Psoas muscle (tissue), 8 donors: Measurements from ENCODE around the gene LETMD1. TPM values are rescaled to one million over a fixed set of nuclear protein-coding genes. Genes with fewer than 3 reads are reported as not detected.

Experiments used
- ATAC-seq, 4 donors: fragments of 200-7000 bp; cut with Tn5 transposase; one replicate each; pipeline ENCODE4 v1.9.1; 2020; ENCODE audit warnings: moderate library complexity in 3 of 4, mild to moderate bottlenecking in 2 of 4
- DNase-seq, 2 donors: peaks; one replicate each; pipeline ENCODE4 v3.0.0-alpha.2; 2020
- H3K27ac ChIP-seq: fragments of 200-600 bp; one replicate; pipeline ENCODE4 v1.8.0; 2022
- H3K27me3 ChIP-seq, 3 donors: fragments of 200-600 bp in 1 of 3; one replicate each; pipeline versions ENCODE4 v1.6.1 to v1.8.0; 2013 to 2022; ENCODE audit warnings: low read length in 2 of 3, mild to moderate bottlenecking in 2 of 3, moderate library complexity in 1 of 3; ENCODE audit not compliant: insufficient read depth in 3 of 3
- H3K36me3 ChIP-seq, 2 donors: fragments of 200-600 bp in 1 of 2; one replicate each; pipeline versions ENCODE4 v1.6.1 to v1.8.0; 2013 to 2022; ENCODE audit warnings: low read depth in 1 of 2, mild to moderate bottlenecking in 1 of 2, moderate library complexity in 1 of 2; ENCODE audit not compliant: insufficient read depth in 1 of 2
- H3K4me1 ChIP-seq: fragments of 200-600 bp; one replicate; pipeline ENCODE4 v1.8.0; 2022
- H3K4me3 ChIP-seq: fragments of 200-600 bp; one replicate; pipeline ENCODE4 v1.8.0; 2022; ENCODE audit warnings: mild to moderate bottlenecking
- H3K9me3 ChIP-seq: fragments of 200-600 bp; one replicate; pipeline ENCODE4 v1.8.0; 2022
- CTCF ChIP-seq: fragments of 200-600 bp; IDR thresholded peaks from one replicate; pipeline ENCODE4 v1.8.0; 2022; ENCODE audit warnings: antibody characterized with exemption
- WGBS, 3 donors: extraction: QIAGEN DNeasy Blood & Tissue Kit; methylation state at CpG; one replicate each; pipeline versions ENCODE4 v1.1.6 to v1.1.7; 2013; 5-methylcytosine and 5-hydroxymethylcytosine counted together
- intact Hi-C, 2 donors: fragments of 100-400 bp; cut with DNase I; formaldehyde crosslinking; loops; one replicate each; pipeline versions ENCODE4 v1.11.0 to v1.14.2; 2022
- polyA plus RNA-seq, 3 donors: library from polyadenylated mRNA; stranded (reverse); fragments of 200-250 nt; gene quantifications; one replicate each; pipeline ENCODE4 v1.2.3, GENCODE V29; 2013
- total RNA-seq, 4 donors: library from RNA; stranded (reverse); fragmentation: NEBNext Ultra II Directional in 2 of 4; extraction: Animal tissue kit (Norgen Biotek cat#: 25700) in 2 of 4; gene quantifications; one replicate each; pipeline versions ENCODE4 v1.2.1 to v1.2.4, GENCODE V29; 2021 to 2023
- donor health status: healthy with polysubstance abuse.
- donor health status: DM: no; HTN: no; CAD: no; lungs with moderate emphysema.
- donor health status: Bipolar disorder and iron deficiency.
- donor health status: healthy.
- donor health status: DM: yes; HTN: yes; CAD: no.
- donor health status: DM: no; HTN: no; CAD: no.
- donor health status: DM: no; HTN: no; CAD: no.
- donor health status: DM: yes; HTN: yes; CAD: no.

The LETMD1 gene
- total and polyA plus RNA-seq, 7 donors, result 17.4 to 41.5 (median 27.7) TPM

DNA sequence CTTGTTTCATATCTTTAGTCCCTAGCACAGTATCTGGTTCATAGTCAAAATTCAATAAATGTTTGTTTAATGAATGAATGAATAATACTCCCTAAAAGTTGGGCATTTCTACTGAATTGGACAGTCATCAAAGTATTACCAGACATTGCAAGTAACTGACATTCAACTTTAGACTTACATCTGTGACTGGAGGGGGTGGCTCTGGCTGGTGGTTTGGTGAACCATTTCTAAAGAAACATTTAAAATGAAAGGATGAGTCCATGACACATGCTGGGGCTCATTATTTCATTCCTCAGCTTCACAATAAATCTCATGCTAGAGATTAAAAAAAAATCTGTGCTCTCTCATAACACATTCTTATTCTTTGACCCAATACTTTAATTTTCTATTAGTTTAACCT lies 55.9 kb downstream of the LETMD1 start:
- no peak for ATAC-seq
- Histone ChIP-seq H3K9me3 (no peaks in the 10 kb centered on the region), H3K36me3 (peaks cover 6 to 95% of the 10 kb centered on the region in 2 donors)

GRCh38 chr12:51108136-51108535 lies 60.0 kb downstream of the LETMD1 start:
- Histone ChIP-seq H3K9me3 (no peaks in the 10 kb centered on the region), H3K4me1 (no peaks in the 10 kb centered on the region), H3K36me3 (peaks cover 5 to 92% of the 10 kb centered on the region in 2 donors), H3K27ac (no peak overlapping the region), H3K4me3 (no peak overlapping the region), H3K27me3 (no peaks in the 10 kb centered on the region)
- DNase-seq (no peak), ATAC-seq (no peak)
- TF ChIP-seq CTCF, result no peak
- 84 to 88% (median 88%) methylated on average over 4 of the region's 4 CpGs for WGBS, 3 donors
- intact Hi-C loops, result no loop called here

More for the DNA sequence above, 55.9 kb downstream of the LETMD1 start:
- no peaks in the 10 kb centered on the region for H3K27me3 ChIP-seq
- no peak overlapping the region for H3K4me3 ChIP-seq
- intact Hi-C loops, result no loop called here
- DNase-seq, result no peak
- H3K4me1 ChIP-seq, result no peaks in the 10 kb centered on the region
- no peak for TF ChIP-seq CTCF
- H3K27ac ChIP-seq, result no peak overlapping the region

Other genes with a start within 250 kb of the LETMD1 start
- not detected for gene TMPRSS12, start 205.4 kb upstream of the LETMD1 start, total RNA-seq
- gene TMPRSS12, start 205.4 kb upstream of the LETMD1 start, polyA plus RNA-seq, result not detected
- not detected for gene HIGD1C, start 95.8 kb upstream of the LETMD1 start, total RNA-seq
- not detected for gene HIGD1C, start 95.8 kb upstream of the LETMD1 start, polyA plus RNA-seq
- 10 to 100 TPM; 15.7 to 55.3 (median 36.6) TPM for gene SLC11A2, start 21.9 kb upstream of the LETMD1 start, total RNA-seq
- gene SLC11A2, start 21.9 kb upstream of the LETMD1 start, polyA plus RNA-seq, result 10 to 100 TPM; 18.8 to 40.2 (median 26.1) TPM
- 10 to 100 TPM; 17.8 to 26.6 (median 18.5) TPM for gene CSRNP2, start 35.3 kb downstream of the LETMD1 start, total RNA-seq
- 10 to 100 TPM in 2 of 3 donors, 1 to 10 TPM in 1; 9.2 to 50.5 (median 11.9) TPM for gene CSRNP2, start 35.3 kb downstream of the LETMD1 start, polyA plus RNA-seq
- 10 to 100 TPM; 15.7 to 24.6 (median 21.2) TPM for gene TFCP2, start 124.8 kb downstream of the LETMD1 start, total RNA-seq
- 10 to 100 TPM in 2 of 3 donors, 1 to 10 TPM in 1; 7.8 to 16.4 (median 15.1) TPM for gene TFCP2, start 124.8 kb downstream of the LETMD1 start, polyA plus RNA-seq
- 10 to 100 TPM in 3 of 4 donors, 1 to 10 TPM in 1; 7.3 to 20.9 (median 14.5) TPM for gene POU6F1, start 169.7 kb downstream of the LETMD1 start, total RNA-seq
- 10 to 100 TPM in 1 of 3 donors, 1 to 10 TPM in 2; 2.3 to 10.3 (median 8.7) TPM for gene POU6F1, start 169.7 kb downstream of the LETMD1 start, polyA plus RNA-seq
- gene DAZAP2, start 190.5 kb downstream of the LETMD1 start, total RNA-seq, result 100 to 1,000 TPM in 2 of 4 donors, 10 to 100 TPM in 2; 62.4 to 157 (median 105) TPM
- gene DAZAP2, start 190.5 kb downstream of the LETMD1 start, polyA plus RNA-seq, result 100 to 1,000 TPM; 149 to 217 (median 199) TPM
- 1 to 10 TPM; 1.8 to 2.9 (median 2.2) TPM for gene SMAGP, start 222.1 kb downstream of the LETMD1 start, total RNA-seq
- 1 to 10 TPM; 2.1 to 5.2 (median 2.4) TPM for gene SMAGP, start 222.1 kb downstream of the LETMD1 start, polyA plus RNA-seq